NCI-H524 (cell line): ENCODE measurements around the gene SORCS3.

Source experiments
- DNase-seq, 2 experiments: peaks; one replicate each; lab custom pipeline; 2025; lab: John Stamatoyannopoulos, UW

The SORCS3 gene

DNA sequence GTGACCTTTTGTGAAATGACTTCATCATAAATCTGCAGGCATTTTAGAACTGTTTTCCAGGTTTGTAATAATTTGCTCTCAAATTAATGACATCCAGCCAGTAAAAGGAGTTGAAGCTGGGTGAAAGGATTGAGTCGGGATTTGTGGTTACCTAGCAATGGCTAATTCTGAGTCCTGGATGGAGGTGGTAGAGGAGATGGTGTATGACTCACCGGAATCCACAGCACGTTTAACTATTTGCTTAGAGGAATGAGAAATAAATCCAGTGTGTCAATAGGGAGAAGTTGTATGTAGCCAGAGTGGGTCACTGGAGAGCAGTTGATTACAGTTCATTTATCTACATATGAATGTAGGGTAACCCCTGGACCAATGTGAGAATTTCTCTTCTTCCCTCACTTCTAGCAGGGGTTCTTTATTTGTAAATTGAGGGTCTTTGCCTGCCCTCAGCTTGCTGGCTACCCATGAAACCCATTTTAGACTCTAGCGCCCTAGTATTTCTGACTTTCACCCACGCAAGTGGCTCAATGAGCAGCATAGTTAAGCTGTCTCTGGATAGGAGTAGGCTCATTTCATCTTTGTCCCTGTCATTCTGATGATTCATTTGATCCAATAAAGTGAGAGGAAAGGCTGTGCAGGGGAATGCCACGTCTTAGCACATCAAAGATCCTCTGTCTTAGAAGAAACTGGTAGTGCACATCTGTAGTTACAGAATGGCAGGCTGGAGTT lies 547.8 kb downstream of the SORCS3 start:
- DNase-seq: no peak

DNA sequence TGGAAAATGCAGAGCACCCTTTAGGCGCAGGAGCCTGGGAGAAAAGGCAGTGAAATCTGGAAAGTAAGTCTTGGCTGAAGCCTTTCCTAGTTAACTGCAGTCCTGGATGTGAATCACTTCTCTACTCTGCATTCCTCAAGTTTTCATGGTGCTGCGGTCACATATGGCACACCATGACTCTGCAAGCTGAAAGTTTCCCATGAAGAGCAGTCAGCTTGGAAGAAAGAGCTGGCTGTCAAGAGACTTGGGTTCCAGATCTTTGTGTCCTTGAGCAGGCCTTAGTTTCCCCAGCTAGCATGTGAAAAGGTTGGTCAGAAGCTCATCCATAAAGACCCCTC lies 548.3 kb downstream of the SORCS3 start:
- DNase-seq: no peak

DNA sequence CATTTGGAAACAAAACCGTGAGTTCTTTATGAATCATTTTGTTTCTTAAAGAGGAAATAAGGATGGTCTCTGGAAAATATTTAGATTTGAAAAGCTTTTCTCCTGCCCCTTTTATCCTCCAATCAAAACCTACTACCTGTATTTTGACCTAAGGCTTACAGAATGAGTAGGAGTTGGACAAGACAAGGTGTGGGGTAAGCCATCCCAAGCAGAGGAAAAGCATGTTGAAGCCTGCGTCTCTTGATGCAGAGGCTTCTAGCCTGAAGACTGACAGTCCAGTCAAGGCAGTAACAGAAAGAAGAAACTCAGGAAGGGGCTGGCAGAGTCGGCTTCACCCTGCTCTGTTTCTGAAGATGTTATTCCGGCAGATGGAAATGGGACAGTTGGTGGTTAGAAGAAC lies 551.1 kb downstream of the SORCS3 start:
- DNase-seq: no peak

DNA sequence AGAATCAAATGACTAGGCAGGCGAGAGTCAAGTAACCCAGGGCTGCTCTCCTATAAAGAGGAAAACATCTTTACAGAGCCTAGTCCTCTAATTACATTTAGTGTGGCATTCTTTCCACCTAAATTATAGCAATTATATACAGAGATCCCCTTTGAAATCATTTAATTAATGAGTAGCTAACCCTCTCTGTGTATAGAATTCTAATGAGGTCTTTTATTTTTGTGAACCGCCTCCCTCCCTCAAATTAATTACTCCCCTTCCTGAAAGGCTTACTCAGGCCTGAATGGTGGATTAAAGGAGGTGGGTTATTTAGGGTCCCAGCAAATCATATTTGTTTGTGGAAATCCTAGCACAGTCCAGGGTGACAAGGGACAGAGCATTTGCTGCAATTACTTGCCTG lies 551.8 kb downstream of the SORCS3 start:
- no peak for DNase-seq

DNA sequence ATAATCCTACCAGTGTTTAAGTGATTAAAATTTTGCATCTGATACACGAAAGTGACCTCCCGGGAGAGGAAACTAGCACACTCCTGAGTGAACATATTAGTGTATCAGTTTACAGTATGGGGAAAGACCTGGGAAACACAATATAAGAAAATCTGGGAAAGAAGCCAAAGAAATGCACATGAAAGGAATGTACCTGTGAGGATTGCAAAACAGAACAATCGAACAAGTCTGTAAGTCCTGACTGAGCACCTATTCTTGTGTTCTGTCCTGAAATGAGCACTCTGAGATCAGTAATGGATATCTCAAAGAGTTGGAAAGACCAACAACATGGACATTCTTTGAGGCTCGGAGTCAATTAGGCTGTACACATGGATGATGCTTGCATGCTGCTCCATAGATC lies 554.7 kb downstream of the SORCS3 start:
- DNase-seq: no peak

DNA sequence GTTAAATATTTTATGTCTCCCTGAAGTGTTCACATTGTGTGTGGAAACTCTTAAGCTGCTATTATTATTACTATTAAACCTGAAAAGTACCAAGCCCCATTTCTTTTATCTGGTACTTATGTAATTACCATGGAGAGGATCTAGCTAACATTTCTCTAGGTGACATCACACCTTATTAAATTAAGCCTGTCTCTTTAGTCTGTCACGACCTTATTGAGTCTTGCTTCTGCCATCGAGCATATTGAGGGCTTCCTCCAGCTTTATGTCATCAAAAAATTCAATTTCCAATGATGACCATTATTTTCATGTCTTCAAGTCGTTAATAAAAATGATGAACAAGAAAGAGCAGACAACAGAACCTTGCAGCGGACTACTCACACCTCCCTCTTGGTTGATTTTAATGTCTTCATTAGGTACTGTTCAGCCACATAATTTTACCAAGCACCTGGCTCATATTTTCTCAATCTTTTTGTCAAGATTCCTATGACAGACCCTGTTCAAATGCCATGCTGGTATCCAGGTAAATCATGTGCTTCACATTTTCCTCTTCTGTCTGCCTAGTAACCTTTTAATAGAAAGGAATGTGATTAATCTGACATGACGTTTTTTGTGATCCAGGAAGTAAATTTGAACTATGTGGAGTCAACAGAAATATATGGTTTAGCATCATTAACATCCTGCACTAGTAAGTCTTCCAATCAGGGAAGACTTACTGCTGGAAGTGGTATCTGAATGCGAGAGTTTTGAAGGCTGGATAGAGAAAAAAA lies 556.7 kb downstream of the SORCS3 start:
- DNase-seq: no peak

DNA sequence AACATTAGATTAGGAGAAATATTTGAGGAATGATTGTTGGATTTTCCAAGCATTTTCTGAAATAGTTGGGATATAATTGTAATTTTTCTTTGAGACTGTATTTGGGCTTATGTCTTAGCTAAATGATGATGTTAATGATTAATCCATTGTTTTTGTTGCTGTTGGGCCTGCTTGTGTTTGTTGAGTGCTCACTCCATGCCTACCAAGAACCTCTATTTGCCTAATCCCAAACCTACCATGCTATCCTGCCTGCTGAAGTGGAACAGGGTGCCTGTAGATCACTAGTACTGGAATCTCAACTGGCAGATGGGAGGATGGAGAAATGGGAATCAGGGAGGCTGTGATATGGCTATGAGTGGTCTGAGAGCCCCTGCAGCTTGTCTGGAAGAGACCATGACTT lies 565.5 kb downstream of the SORCS3 start:
- DNase-seq: no peak

DNA sequence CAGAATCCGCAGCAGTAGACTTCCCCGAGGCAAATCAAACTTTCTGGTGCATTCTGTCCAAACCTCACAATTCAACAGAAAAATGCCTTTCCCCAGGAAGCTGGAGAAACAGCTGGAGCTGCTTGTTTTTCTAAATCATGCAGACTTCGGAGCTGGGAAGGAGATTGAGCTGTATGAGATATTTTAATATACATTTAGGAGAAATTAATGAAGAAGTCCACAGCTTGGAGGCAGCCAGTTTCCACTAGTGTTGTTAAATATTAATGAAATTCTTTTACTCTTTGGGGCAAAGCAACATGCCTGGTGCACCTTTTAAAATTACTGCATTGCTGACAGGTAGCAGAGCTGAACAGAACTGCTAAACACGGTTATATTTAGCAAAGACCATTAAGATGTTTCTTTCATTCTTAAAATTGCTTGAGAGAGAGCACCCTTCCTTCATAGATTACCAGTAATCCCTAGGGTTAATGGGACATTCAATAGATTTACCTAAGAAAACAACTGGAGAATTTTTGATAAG lies 566.4 kb downstream of the SORCS3 start:
- DNase-seq: no peak

DNA sequence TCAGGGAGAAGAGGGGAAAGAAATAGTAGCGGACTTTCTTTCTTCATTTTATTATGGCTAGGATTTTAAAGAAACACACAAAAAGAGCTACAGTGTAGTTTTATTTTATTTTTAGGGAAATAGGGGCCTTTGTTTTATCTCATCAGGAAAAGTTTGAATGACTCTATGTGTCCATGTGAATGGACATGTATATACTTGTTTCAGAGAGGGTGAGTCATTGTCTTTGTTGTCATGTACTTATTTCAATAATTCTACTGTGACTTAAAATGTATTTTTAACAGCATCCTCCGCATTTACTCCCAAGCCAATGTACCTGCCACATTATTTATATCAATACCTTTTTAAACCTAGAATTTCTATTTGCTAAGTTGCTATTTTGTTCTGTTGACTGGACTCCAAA lies 569.5 kb downstream of the SORCS3 start:
- no peak for DNase-seq

DNA sequence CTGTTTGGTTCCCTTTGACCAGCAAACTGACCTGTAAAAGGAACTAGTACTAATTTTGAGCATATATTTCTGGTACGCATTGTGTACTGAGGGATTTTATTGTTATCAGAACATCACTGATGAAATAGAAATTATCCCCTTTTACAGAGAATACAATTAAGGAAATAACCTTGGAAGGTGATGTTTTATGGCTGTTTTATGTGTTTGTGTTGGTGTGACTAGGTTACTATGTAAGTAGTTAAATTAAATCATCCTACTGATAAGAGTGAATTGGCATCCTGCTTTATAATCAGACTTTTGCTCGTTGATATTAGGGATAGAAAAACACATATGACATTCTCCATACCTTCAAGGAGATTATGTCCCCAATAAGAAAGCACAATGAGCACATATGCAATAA lies 596.6 kb downstream of the SORCS3 start:
- DNase-seq: no peak

DNA sequence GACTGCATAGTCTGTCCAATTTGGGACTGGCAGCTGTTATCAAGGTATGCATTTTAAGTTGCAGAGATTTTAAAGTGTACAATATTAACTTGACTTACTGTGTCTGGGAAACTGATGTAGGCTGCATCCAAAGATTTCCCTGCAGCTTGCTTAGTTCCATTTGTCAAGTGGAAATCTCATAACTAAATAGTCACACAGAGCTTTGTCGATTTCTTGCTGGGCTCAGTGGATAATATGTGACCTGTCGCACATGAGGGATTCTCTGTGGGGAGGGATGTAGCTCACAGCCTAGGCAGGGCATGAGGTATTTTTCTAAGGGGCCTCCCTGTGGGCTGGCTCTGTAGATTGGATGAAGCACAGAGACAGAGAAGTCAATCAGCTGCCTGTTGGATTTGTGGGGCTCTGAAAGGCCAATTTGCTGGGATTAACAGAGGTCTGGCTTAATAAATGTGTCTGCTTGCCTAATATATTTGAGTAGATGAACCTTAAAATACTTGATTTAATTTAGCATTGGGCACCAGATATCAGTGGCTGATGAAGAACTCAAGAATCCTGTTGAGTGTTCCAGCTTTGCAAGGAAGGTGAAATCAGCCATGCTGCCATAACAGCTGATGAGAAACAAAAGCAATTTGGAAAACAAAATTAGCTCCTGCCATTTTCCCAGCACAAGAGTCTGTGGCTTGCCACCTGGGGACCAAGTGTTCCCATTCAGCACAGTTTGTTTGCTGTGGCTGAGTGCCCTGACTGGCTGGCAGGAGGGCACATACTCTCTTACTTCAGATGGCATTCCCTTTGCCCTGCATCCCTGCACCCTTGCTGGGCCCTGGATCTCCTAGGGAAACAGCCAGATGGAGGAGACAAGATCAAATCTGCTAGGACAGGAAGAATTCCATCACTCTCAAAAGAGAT lies 598.5 kb downstream of the SORCS3 start:
- no peak for DNase-seq

DNA sequence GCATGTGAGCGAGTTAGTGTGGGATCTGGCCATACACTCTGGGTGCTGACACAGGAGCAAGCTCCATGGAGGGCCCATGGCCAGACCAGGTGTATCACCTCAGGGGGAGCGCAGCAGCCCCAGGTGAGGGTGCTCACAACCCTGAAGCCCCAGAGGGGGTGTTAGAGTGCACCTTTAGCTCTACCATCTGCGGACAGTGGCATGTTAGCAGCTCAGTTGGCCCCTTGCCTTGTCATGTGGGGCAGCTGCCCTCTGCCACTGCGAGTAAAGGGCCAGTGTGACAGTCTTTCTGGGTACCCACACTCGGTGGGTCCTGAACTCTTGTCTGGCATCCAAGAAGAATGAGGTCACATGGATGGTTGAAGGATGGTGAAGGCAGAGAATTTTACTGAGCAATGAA lies 600.2 kb downstream of the SORCS3 start:
- no peak for DNase-seq

DNA sequence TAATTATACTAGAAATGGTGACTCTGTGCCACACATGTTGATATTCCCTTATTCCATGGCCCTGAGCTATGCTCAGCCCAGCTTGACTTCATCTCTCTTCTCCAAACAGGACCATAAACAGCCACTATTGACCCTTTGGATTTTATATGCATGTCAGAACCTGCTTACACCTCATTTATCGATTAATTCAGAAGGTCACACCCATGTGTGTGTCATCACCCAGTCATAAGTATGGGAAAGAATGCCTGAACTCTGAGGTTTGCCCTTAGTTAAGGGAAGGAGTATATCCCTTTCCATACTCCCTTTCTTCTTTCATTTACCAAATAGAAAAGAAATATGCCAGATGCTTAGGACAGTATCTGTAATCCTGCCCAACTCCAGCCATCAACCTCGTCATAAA lies 602.3 kb downstream of the SORCS3 start:
- no peak for DNase-seq

DNA sequence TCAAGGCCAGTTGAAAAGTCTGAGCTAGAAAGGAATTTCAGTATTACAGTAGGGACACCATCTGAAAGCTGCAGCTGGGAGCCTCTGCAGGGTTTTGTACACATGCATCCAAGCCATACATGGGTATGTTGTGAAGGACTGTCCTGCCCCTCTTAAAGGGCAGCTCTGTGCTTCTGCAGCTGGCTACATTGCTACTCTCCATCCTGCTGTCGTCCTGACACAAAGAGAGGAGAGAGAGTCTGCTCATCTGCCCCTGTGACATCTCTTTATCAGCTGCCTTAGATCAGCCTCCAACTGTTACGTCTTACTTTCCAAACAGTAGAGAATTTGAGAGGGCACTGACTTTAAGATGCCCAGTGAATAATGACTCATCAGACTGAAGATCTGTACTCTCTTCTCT lies 602.7 kb downstream of the SORCS3 start:
- no peak for DNase-seq

DNA sequence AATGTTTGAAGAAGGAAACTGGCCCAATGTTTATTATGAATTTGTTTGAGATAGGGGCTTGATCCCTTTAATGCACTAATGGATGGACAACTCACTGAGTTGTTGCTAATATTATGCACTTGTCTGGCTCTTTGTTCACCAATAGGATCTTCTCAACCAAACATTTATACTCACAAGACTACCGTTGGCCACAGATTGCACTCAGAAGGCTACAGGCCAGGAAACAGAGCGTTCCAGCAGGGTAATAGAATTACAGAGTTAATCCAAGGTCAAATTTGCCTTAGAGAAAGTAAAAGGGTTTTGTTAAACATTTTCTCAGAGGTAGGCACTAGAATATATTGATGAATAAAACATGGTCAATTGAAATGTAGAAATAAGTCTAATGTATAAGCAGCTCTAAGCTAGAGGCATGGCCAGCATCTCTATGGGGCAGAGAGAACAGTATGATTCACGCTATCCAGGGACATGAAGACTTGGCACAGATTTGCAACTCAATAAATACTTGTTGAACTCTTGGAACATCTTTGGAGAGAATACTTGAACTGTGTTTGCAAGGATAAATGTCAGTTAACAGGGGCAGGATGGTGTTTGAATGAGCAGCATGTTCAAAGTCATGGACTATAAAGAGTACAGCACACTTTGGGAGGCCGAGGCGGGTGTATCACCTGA lies 606.9 kb downstream of the SORCS3 start:
- DNase-seq: no peak

DNA sequence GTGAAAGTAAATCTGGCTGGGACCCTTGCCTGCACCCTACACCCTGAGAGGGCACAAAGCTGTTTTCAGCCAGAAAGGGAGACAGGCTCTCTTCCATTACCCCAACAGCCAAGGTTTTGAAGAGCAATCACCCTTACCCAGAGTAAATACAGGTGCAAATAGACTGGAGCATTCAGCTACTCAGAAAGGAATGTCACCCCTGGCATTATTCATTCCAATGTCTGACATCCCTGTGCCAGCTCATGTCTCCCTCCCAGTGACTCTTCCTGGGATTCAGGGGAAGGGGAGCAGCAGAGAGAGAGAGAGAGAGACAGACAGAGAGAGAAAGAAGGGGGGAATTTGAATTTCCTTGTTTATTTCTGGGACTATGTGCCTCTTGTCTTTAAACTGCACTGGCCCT lies 611.8 kb downstream of the SORCS3 start:
- DNase-seq: no peak

DNA sequence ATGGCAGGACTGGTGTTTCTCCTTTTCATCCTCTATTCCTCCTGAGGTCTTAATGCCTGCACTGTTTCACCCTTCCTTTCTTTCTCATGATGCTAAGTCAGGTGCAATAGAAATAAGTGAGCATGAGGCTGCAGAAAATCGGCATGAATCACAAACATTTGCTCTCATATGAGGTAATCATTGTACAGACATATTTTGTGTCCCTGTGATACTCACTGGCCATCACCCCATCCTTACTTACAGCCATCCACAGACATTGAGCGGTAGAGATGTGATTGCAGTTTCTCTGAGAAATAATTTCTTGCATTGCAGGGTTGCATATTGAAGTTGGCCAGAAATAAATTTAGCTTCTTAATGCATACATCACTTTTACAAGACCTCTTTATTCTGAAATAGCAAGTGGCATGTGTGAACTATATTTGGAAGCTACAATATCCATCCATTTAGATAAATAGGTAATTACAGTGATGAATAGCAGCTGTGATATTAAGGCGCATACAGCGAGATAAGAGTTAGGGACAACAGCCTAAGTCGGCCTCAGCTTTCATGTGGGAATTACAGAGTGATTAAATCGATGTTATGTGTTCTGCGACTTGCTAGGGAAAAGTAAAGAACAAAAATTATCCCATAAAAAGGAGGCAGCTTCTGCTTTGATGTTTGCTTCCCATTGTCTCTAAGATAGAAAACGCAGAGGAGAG lies 612.6 kb downstream of the SORCS3 start:
- no peak for DNase-seq

DNA sequence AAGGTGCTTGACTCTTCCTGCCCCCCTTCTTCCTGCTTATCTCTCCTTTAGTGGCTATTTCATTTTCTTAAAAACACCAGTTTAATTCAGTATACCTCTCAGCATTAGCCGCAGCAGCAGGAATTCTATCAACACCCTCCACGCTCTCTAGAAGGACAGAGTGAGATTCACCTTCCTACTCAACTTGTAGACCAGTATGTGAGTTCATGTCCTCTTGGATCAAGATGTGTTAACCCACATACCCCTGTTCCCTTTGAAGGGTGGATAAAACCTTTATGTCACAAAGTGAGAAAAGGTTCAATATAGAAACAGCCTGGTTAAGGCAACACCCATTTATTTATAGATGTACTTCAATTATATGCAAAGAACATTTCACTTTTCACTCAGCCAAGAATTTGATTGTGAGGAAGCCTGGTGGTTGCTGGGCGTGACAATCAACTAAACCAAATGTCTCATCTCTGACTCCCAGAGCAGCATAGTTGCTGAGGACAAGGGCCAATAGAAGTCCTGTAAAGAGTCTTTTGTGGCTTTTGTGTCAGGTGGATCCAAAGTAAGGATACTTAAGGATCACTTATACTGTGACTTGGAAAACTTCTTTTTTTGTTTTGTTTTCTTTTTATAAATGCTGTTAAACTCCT lies 617.1 kb downstream of the SORCS3 start:
- no peak for DNase-seq

DNA sequence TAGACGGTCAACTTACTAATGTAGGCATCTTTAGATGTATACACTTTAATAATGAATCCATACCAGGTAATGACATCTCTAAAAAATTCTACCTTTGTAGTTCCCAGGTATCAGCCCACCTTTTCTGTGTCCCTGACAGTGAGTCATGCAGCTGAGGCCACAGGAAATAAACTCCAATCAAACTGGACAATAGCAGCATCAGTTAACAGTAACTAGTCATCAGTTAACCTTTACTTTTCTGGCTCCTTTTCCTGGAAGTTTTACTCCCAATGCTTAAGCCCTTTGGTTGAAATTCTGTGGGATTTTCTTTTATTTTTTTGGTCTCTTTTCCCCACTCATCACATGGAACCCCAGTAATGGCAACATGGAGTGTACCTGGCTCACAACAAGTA lies 617.6 kb downstream of the SORCS3 start:
- DNase-seq: no peak

DNA sequence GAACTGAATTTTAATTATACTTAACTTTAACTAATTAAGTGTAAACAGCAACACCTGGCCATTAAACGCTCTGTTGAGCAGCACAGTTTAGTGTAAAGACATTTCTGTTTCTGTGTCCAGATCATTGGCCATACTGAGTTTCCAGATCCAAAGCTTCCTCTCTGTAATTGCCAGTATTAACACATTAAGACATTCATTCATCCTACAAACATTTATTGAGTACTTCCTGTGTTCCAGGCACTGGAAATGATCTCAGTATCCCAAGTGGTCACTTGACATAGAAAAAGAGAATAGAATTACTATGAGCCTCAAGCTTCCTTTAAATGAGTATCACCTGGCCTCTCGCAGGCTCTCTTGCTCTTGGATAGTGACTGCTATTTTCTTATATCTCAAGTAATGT lies 618.1 kb downstream of the SORCS3 start:
- no peak for DNase-seq

DNA sequence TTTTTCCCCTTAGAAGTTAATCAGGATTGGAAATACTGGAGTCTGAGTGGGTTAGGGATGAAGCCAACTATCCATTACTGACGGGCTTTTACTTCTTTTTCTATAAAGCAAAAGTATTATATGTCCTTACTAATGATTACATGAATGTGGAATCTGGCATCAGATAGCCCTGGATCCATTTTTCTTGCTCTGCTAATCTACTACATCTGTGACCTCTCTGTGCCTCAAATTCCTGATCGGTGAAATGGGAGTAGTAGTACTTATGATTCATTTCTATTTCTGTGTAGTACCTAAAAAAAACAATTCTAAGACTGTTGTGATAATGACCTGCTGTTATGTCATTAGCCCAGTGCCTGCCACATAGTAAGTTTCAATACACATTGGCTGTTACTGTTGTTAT lies 621.6 kb downstream of the SORCS3 start:
- DNase-seq: no peak
